Natural killer cell treated with Interleukin-12 subunit alpha and Interleukin-12 subunit beta and Interleukin-15 and Interleukin-18, amount 100 ng/mL, for 72 hours (primary cell): Measurements from ENCODE around the gene ASMT. TPM values are rescaled to one million over a fixed set of nuclear protein-coding genes. Genes with fewer than 3 reads are reported as not detected.
"Not testable (repeated sequence)": the region's sequence is repeated elsewhere in the genome, so short reads cannot be mapped to it uniquely, and the experiment has no call there.

Experiments used
- ATAC-seq, 2 donors: fragments of 150-1000 bp; cut with Tn5 transposase in 1 of 2; sonication (Bioruptor Pico), chemical (Tn5 transposase) in 1 of 2; 2 replicates each; pipeline ENCODE4 v1.10.0; 2021
- DNase-seq: peaks from one replicate; pipeline ENCODE4 v3.0.0; 2022; ENCODE audit warnings: low spot score
- H3K27ac Mint-ChIP-seq, 2 donors: 1 replicate in 1 of 2; 2 replicates in 1 of 2; pipeline ENCODE4 v1.8.0; 2022; ENCODE audit warnings: mixed read lengths in 2 of 2, mild to moderate bottlenecking in 1 of 2, moderate library complexity in 1 of 2
- H3K27me3 Mint-ChIP-seq, 2 donors: 1 replicate in 1 of 2; 2 replicates in 1 of 2; pipeline ENCODE4 v1.8.0; 2022; ENCODE audit warnings: mixed read lengths in 2 of 2
- H3K36me3 Mint-ChIP-seq: one replicate; pipeline ENCODE4 v1.8.0; 2022; ENCODE audit warnings: mixed read lengths
- H3K4me1 Mint-ChIP-seq, 2 donors: 1 replicate in 1 of 2; 2 replicates in 1 of 2; pipeline ENCODE4 v1.8.0; 2022; ENCODE audit warnings: low read depth in 2 of 2, mixed read lengths in 2 of 2, mild to moderate bottlenecking in 1 of 2
- H3K4me3 Mint-ChIP-seq: one replicate; pipeline ENCODE4 v1.8.0; 2022; ENCODE audit warnings: mixed read lengths
- H3K9me3 Mint-ChIP-seq: 2 replicates; pipeline ENCODE4 v1.8.0; 2022; ENCODE audit warnings: mixed read lengths
- total RNA-seq, 2 donors: library from RNA; stranded (reverse); gene quantifications; one replicate each; pipeline ENCODE4 v1.2.3, GENCODE V29; 2022

Gene ASMT
- total RNA-seq, 2 donors from 2014 or later = 1.7 to 1.8 TPM

- Mint-ChIP-seq H3K27me3 (no peaks in the 10 kb centered on the region), H3K4me3 (peak overlapping the region; percentile 70), H3K27ac (peak overlapping the region; percentile 76 to 94), H3K36me3 (peaks cover 6% of the 10 kb centered on the region), H3K9me3 (no peaks in the 10 kb centered on the region), H3K4me1 (peaks cover 31 to 40% of the 10 kb centered on the region in 2 donors)
- DNase-seq (no peak), ATAC-seq (no peak)
These were observed 66.6 kb downstream of the ASMT start for GRCh38 chrX:1681439-1681838.

DNA sequence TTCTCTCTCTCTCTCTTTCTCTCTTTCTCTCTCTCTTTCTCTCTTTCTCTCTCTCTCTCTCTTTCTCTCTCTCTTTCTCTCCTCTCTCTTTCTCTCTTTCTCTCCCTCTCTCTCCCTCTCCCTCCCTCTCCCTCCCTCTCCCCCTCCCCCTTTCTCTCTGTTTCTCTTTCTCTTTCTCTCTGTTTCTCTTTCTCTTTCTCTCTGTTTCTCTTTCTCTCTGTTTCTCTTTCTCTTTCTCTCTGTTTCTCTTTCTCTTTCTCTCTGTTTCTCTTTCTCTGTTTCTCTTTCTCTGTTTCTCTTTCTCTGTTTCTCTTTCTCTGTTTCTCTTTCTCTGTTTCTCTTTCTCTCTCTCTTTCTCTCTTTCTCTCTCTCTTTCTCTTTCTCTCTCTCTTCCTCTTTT lies 67.0 kb downstream of the ASMT start:
- not testable (repeated sequence) for ATAC-seq, DNase-seq, H3K27me3 Mint-ChIP-seq, H3K9me3 Mint-ChIP-seq, H3K36me3 Mint-ChIP-seq
- H3K4me1 Mint-ChIP-seq = peaks cover 31 to 40% of the 10 kb centered on the region in 2 donors
- peak overlapping the region; percentile 70 for H3K4me3 Mint-ChIP-seq
- H3K27ac Mint-ChIP-seq = peak overlapping the region; percentile 76 to 94

DNA sequence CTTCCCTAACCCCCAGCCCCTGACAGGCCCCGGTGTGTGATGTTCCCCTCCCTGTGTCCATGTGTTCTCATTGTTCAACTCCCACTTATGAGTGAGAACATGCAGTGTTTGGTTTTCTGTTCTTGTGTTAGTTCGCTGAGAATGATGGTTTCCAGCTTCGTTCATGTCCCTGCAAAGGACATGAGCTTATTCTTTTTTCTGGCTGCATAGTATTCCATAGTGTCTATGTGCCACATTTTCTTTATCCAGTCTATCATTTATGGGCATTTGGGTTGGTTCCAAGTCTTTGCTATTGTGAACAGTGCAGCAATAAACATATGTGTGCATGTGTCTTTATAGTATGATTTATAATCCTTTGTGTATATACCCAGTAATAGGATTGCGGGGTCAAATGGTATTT lies 67.6 kb downstream of the ASMT start:
- H3K27ac Mint-ChIP-seq = peak overlapping the region; percentile 76 to 94
- not testable (repeated sequence) for ATAC-seq, DNase-seq, H3K36me3 Mint-ChIP-seq, H3K27me3 Mint-ChIP-seq, H3K9me3 Mint-ChIP-seq
- H3K4me3 Mint-ChIP-seq = peak overlapping the region; percentile 70
- H3K4me1 Mint-ChIP-seq = peaks cover 31 to 40% of the 10 kb centered on the region in 2 donors

GRCh38 chrX:1684883-1685282 lies 70.0 kb downstream of the ASMT start:
- not testable (repeated sequence) for ATAC-seq, H3K9me3 Mint-ChIP-seq, H3K36me3 Mint-ChIP-seq, H3K27me3 Mint-ChIP-seq, DNase-seq, H3K4me3 Mint-ChIP-seq
- peaks cover 24 to 27% of the 10 kb centered on the region in 2 donors for H3K4me1 Mint-ChIP-seq
- H3K27ac Mint-ChIP-seq = peak overlapping the region in 1 of 2 donors; percentile 94

DNA sequence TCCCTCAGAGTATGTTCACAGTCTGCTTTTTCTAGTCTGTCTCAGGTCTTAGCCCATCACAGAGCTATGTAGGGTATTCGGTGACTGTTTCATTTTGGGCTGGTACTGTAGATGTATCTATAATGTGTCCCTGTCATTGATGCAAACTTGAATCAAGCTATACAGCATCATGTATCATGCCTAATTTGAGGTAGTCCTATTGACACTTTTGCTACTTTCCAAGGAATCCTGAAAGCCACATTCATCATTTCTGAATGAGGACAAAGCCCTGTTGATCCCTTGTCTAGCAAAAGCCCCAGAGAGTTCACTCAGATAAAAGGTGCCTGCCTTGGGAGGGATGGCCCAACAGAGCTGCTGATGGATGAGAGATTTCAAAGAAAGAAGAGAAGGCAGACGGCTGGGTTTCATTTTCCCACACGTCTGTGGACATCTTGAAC lies 70.6 kb downstream of the ASMT start:
- H3K36me3 Mint-ChIP-seq, H3K9me3 Mint-ChIP-seq, H3K27ac Mint-ChIP-seq, H3K27me3 Mint-ChIP-seq, ATAC-seq, H3K4me3 Mint-ChIP-seq, DNase-seq: not testable (repeated sequence)
- H3K4me1 Mint-ChIP-seq = peaks cover 24 to 27% of the 10 kb centered on the region in 2 donors

DNA sequence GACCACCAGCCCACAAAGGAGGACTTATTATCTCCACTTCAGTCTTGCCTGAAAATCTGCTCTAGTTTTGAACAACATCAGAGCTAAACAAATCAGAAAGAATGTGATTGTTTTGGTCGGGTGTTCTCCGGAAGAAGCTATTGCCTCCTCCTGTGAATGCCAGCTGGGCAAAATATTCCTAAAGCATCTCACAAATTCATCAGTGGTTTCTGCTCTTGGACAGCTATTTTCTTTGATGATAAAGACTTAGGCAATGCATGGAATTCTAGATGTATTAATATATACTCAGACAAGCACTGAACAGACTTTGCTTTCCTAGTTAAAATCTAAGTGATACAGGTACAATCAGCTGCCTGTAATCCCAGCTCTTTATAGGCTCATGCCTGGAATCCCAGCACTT lies 71.8 kb downstream of the ASMT start:
- Mint-ChIP-seq H3K27ac (no peak overlapping the region), H3K4me3 (no peak overlapping the region), H3K27me3 (no peaks in the 10 kb centered on the region), H3K4me1 (peaks cover 18% of the 10 kb centered on the region in 2 donors), H3K9me3 (no peaks in the 10 kb centered on the region), H3K36me3 (peaks cover 6% of the 10 kb centered on the region)
- ATAC-seq (no peak), DNase-seq (no peak)

Other genes with a start within 250 kb of the ASMT start
- 100 to 1,000 TPM; 224 to 343 TPM for gene SLC25A6, start 222.9 kb upstream of the ASMT start, total RNA-seq
- gene ASMTL, start 162.2 kb upstream of the ASMT start, total RNA-seq = 10 to 100 TPM; 84.8 to 94.2 TPM
- 10 to 100 TPM; 19.5 to 59.1 TPM for gene P2RY8, start 77.9 kb upstream of the ASMT start, total RNA-seq
- gene AKAP17A, start 23.5 kb upstream of the ASMT start, total RNA-seq = 10 to 100 TPM; 74.3 to 98.4 TPM